ENCODE measurements around the gene SPANXN5.
"Not testable (repeated sequence)": the region's sequence is repeated elsewhere in the genome, so short reads cannot be mapped to it uniquely, and the experiment has no call there.

Gene SPANXN5

DNA sequence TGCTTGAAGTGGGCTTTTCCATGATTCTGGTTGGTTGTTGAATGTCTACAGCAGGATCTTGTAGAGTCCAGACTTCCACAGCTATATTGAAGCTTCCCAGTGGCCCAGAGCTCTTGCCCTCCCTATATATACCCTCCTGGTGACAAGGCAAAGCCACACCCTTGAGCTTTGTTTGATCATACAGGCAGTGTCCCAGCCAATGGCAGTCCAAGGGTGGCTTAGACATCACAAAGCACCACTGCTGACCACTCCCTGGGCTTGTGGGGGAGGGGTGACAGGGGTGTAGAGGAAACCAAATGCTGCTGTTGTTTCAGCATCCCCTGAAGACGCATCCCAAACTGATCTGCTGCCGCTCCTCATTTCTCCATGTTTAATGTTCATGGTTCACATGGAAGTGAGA is at the start of gene SPANXN5:
Gene SPANXN5, minus strand, starts transcription at position 101 of the 400 bp plus-strand sequence. Its CDS starts 79 bp downstream, at position 22.
- not testable (repeated sequence) for DNase-seq (ENCODE audit: low read depth in 1 of 2, low spot score in 1 of 2)

DNA sequence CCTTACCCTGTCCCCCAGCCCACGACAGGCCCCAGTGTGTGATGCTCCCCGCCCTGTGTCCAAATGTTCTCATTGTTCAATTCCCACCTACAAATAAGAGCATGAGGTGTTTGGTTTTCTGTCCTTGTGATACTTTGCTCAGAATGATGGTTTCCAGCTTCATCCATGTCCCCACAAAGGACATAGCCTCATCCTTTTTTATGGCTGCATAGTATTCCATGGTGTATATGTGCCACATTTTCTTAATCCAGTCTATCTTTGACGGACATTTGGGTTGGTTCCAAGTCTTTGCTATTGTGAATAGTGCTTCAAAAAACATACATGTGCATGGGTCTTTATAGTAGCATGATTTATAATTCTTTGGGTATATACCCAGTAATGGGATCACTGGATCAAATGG is 46.4 kb upstream of the SPANXN5 start:
- DNase-seq (ENCODE audit: low read depth in 1 of 2, low spot score in 1 of 2) = not testable (repeated sequence)

DNA sequence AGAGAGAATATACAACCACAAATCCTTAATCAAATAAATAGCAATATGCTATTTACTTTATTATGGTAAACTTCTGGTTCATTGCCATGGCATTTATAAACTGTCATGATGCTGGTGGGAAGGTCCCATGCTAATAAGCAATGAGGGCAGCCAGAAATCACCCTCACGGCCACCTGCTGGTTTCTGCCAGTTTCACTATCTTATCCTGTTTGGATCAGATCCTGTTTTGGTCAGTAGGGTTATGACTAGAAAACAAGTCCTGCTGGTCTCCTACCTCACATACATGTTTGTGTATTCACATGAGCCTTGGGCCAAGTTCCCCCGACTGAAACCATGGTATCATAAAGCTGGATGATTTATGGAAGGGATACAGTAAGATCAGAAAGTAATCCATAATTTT is 41.9 kb upstream of the SPANXN5 start:
- no peak for DNase-seq (ENCODE audit: low read depth in 1 of 2, low spot score in 1 of 2)

GRCh38 chrX:52830551-52830950 is 33.3 kb upstream of the SPANXN5 start:
- DNase-seq (ENCODE audit: low read depth in 1 of 2, low spot score in 1 of 2) = no peak

- DNase-seq (ENCODE audit: low read depth in 1 of 2, low spot score in 1 of 2) = no peak
Measured at GRCh38 chrX:52824608-52825007, 27.4 kb upstream of the SPANXN5 start.

GRCh38 chrX:52821079-52821760 is 24.0 kb upstream of the SPANXN5 start:
- no peak for DNase-seq (ENCODE audit: low read depth in 1 of 2, low spot score in 1 of 2)

DNA sequence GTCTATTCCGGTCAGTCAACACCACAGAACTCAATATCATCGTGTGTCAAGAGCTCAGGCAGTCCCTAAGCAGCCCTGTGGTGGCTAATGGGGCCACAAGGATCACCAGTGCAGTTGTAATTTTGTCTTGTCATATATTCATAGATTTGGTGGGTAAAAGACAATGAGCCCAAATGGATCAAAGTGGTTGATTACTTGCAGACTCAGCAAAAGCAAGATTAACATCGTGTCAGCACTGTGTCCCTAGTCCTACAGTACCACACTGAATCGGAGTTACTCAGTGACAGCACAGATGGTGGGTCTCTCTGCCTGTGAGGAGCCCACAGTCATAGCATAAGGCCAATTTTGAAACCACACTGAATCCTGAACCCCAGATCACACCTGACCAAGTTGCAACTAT is 22.6 kb upstream of the SPANXN5 start:
- DNase-seq (ENCODE audit: low read depth in 1 of 2, low spot score in 1 of 2) = no peak

DNA sequence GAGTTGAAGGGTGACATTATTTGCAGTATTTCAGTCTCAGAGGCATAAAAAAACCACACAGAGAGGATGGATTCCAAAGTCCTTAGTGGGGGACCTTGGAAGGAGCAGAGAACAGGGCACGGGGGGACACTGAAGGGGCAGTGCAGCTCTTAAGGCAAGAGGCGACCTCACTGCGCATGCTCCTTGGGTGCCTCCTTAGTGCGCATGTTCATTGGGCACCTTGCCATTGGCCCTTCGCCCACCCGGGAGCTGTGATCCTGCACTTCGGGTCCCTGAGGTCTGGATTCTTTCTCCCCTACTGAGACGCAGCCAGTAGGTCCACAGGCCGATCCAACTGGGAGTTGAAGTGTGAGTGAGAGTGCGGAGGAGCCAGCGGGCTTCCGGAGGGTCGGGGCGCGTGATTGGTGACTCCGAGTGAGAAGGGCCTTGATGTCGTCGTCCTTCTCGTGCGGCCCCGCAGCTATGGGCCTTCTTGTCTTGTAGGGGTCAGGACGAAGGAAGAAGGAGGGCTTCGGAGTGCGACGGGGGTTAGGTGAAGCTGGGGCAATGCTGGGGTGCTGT is 13.9 kb upstream of the SPANXN5 start, which contains the start of gene XAGE5:
Gene XAGE5, plus strand, starts transcription at position 223 of the 561 bp plus-strand sequence. CDS start 1,280 bp downstream, outside the sequence.
- DNase-seq (ENCODE audit: low read depth in 1 of 2, low spot score in 1 of 2) = no peak

- DNase-seq (ENCODE audit: low read depth in 1 of 2, low spot score in 1 of 2) = not testable (repeated sequence)
Measured at GRCh38 chrX:52804876-52805275, 7.6 kb upstream of the SPANXN5 start.

DNA sequence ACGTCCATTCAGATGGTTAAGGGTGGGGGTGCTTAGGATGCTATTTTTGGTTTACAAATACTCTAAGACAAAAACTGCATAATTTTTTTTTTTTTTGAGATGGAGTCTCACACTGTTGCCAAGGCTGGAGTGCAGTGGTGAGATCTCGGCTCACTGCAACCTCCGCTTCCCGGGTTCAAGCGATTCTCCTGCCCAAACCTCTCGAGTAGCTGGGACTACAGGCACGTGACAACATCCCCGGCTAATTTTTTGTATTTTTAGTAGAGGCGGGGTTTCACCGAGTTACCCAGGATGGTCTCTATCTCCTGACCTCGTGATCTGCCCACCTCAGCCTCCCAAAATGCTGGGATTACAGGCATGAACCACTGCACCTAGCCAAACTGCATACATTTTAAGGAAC is 23.7 kb downstream of the SPANXN5 start:
- not testable (repeated sequence) for DNase-seq (ENCODE audit: low read depth in 1 of 2, low spot score in 1 of 2)

GRCh38 chrX:52765983-52766382 is 31.2 kb downstream of the SPANXN5 start:
- not testable (repeated sequence) for DNase-seq (ENCODE audit: low read depth in 1 of 2, low spot score in 1 of 2)

GRCh38 chrX:52750952-52751351 is 46.3 kb downstream of the SPANXN5 start, which contains the start of gene SSX2B:
SSX2B (plus strand) TSS chrX:52751252; CDS start chrX:52752681, 1,429 bp downstream.
- not testable (repeated sequence) for DNase-seq (ENCODE audit: low read depth in 1 of 2, low spot score in 1 of 2)

All from activated CD4-positive, alpha-beta T cell treated with anti-CD3 and anti-CD28 coated beads, Interleukin-2, amount 50 U/mL, for 24 hours (primary cell).